Measurements from ENCODE around the gene CREB5.

DNA sequence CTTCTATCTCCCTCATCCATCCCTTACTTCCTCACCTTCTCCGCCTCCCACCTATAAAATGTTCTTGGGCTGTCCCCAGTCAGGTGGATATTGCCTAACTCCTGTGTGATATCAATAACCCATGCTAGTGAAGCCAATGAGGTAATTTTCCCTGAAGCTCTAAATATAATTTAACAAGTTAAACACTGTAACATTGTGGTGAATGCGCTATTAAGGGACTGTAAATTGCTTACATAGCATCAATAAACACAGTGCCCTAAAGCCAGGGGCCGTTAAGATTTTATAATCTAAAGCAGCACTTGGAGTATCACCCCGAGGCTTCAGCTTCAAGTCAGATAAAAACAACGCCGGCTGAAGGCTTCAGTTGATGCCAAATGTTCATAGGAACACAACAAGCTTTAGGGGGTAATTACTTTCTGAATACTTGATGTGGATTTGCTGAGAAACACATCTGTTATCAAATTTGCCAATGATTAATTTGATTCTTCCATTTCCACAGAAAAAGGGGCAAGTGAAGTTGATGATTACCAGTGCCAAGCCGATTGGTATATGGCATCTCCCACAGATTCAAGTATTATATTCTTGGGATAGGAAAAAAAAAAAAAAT lies 138.4 kb downstream of the CREB5 start:
- TF ChIP-seq RAD21 (IDR thresholded peaks at IDR 0.05; ENCODE audit: low read depth) (no peak), EP300 (IDR thresholded peaks at IDR 0.05; ENCODE audit: borderline replicate concordance) (no peak)
